HTERT RPE-1 (cell line): ENCODE measurements around the gene GCNT2.
"Not testable (repeated sequence)": the region's sequence is repeated elsewhere in the genome, so short reads cannot be mapped to it uniquely, and the experiment has no call there.

ENCODE experiments used
- in situ Hi-C: fragments of 300-500 bp; cut with MboI; formaldehyde crosslinking; loops from 4 replicates; pipeline ENCODE4 v1.14.3; 2020; ENCODE audit warnings: low sequenced_read_pairs

Gene GCNT2

DNA sequence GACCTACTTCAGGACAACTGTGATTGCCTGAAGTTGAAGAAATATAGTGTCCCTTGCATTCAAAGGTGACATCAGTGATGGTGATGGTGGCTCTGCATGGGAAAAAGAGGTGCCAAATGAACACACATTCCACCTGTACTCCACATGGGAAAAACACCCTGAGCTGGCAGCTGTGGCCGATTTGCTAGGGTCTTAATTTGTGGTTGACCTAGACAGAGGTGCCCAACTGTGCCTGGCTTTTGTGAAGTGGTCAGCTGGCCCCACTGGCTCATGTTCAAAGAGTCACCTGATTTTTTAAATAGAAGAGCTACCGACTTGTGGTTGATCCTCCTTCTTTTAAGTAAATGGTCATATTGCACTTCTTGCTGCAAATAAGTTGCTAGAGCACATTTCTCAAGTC is 7.6 kb upstream of the GCNT2 start:
- in situ Hi-C loops: no loop called here

GRCh38 chr6:10514049-10514780 is 6.9 kb upstream of the GCNT2 start:
- in situ Hi-C loops: no loop called here

- in situ Hi-C loops: no loop called here
Measured at GRCh38 chr6:10516953-10517352, 4.2 kb upstream of the GCNT2 start.

GRCh38 chr6:10518557-10519407 is 2.4 kb upstream of the GCNT2 start:
- in situ Hi-C loops: no loop called here

DNA sequence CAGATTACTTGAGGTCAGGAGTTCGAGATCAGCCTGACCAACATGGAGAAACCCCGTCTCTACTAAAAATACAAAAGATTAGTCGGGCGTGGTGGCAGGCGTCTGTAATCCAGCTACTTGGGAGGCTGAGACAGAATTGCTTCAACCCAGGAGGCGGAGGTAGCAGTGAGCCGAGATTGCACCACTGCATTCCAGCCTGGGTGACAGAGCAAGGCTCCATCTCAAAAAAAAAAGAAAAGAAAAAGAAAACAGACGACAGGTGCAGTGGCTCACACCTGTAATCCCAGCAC is 1.8 kb upstream of the GCNT2 start:
- in situ Hi-C loops: not testable (repeated sequence)

GRCh38 chr6:10520468-10520867 is 683 bp upstream of the GCNT2 start:
- in situ Hi-C loops: no loop called here

DNA sequence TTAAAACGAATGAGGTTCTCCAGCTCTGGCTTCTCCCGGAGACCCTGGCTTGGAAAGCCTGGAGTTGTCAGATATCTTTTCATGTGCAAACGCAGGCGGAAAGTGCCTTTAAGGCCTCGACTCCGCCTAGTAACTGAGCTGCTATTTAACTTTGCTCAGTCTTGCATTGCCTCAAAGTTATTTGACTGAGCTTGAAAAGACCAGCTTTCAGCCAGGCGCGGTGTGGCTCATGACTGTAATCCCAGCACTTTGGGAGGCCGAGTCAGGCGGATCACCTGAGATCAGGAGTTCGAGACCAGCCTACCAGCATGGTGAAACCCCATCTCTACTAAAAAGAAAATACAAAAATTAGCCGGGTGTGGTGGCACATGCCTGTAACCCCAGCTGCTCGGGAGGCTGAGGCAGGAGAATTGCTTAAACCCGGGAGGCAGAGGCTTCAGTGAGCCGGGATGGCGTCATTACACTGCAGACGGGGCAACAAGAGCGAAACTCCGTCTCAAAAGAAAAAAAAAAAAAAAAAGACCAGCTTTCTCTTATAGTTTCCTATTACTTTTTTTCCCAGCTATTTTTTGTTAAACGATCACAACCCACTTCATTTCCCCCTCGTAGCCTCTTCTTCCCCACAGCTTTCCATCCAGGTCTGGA is 1.9 kb downstream of the GCNT2 start:
- in situ Hi-C loops: no loop called here

- in situ Hi-C loops: no loop called here
Measured at GRCh38 chr6:10526156-10526555, 5.0 kb downstream of the GCNT2 start.

DNA sequence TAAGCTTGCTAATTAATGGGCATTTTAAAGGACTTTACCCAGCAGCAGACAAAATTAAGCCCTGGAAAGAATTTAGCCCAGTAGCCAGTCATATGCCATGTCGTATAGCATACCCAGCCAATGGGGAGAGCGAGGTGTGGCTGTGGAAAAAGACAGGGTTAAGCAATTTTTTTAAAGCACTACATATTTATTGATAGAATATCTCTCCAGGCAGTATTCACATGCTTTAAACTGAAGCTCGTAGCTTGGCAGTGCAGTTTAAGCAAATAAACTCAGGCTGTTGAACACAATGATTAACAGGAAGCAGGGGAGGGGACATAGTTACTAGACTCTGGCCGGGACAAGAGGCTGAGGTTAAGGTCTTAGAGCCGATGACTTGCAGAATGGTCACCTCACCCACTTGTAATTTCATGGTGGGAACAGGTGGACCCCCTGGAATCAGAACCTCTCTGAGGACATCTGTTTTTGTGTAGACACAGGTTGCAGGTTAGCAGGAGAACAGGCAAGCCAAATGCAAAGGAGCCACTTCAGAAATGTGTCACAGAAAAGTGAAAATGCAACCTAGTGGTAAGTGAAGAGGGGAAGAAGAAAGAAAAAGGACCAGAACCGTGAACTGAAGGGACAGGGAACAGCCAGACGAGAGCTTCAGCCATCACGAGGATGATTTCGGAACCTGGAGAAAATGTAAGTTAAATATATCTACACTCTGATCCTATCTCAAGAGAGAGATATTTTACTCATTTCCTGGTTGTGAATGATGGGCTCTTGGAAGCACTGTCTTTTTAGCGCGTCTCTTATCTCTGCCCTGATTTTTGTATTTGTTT is 7.2 kb downstream of the GCNT2 start:
- in situ Hi-C loops: no loop called here

GRCh38 chr6:10529231-10529801 is 8.2 kb downstream of the GCNT2 start:
- in situ Hi-C loops: no loop called here

GRCh38 chr6:10529828-10530374 is 8.8 kb downstream of the GCNT2 start:
- in situ Hi-C loops: not testable (repeated sequence)

GRCh38 chr6:10531503-10531902 is 10.4 kb downstream of the GCNT2 start:
- in situ Hi-C loops: no loop called here

DNA sequence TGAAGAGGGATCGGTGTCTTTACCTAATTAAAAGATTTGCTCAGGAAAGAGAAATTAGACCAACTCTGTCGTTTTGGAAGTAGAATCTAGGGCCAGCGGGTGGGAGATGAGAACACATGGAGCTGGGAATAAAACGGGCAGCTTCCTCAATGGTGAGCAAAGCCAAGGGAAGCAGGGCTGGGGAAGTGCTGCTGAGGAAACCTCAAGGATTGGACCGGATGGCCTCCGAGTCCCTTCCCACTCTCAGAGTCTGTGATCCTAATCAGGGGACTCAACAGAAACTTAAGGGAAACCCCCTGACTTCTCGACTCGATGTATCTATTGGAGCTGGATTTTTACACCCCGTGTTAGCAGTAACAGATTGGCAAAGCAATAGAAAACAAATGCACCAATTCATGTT is 10.8 kb downstream of the GCNT2 start:
- in situ Hi-C loops: no loop called here

GRCh38 chr6:10532392-10532791 is 11.2 kb downstream of the GCNT2 start:
- in situ Hi-C loops: no loop called here

- in situ Hi-C loops: no loop called here
Measured at GRCh38 chr6:10534419-10534762, 13.2 kb downstream of the GCNT2 start.

GRCh38 chr6:10535193-10535592 is 14.0 kb downstream of the GCNT2 start:
- in situ Hi-C loops: no loop called here

DNA sequence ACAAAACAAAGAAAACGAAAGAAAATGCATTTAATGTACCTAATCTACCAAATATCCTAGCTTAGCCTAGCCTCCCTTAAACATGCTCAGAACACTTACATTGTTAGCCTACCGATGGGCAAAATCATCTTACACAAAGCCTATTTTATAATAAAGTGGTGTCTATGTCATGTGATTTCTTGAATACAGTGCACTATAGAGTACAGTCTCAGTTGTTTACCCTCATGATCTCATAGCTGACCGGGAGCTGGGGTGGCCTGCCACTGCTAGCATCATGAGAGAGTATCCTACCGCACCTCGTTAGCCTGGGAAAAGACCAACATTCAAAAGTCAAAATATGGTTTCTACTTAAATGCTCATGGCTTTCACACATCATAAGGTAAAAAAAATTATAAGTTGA is 16.6 kb downstream of the GCNT2 start:
- in situ Hi-C loops: no loop called here

GRCh38 chr6:10540073-10540746 is 19.1 kb downstream of the GCNT2 start:
- in situ Hi-C loops: no loop called here

- in situ Hi-C loops: no loop called here
Measured at GRCh38 chr6:10541591-10541990, 20.4 kb downstream of the GCNT2 start.

DNA sequence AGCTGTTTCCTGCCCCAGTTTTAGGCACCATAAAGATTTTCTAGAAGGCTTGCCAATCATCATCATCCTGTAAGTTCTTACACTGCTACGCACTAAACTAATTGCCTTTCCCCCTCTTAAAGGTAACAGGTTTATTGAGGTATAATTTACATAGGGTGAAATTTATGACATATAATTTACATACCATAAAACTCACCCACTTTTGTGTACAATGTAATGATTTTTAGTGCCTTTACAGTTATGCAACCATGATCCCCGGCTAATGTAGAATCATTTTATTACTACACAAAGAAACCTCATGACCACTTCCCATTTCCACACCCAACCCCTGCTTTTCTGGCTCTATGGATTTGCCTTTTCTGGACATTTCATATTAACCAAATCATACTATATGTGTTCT is 21.1 kb downstream of the GCNT2 start:
- in situ Hi-C loops: no loop called here
